SK-N-MC (cell line): ENCODE results near the gene FSD1L.

Experiments
- EZH2 ChIP-seq: fragments of 200-600 bp; sonication (generic); IDR thresholded peaks from one replicate; pipeline ENCODE4 v1.6.1; 2017; ENCODE audit warnings: antibody characterized with exemption
- POLR2AphosphoS5 ChIP-seq: IDR thresholded peaks from 2 replicates; pipeline ENCODE4 v1.6.1; 2012; ENCODE audit warnings: mild to moderate bottlenecking, low read depth, low read length, borderline replicate concordance

DNA sequence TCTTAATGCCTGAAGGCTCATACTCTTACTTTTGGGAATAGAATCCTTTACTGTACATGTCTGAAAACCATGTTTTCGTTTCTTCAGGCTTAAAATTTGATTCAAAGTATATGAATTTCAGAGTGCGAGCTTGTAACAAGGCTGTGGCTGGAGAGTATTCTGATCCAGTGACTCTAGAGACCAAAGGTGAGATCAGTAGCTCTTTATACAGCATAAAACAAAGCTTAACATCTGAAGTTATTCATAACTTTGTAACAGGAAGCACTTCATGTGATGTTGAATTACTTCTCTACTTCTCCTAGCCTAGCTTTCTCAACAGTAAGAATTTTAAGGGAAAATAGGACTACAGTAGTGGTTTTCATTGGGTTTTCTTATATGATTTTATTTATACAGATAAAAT is 60.7 kb downstream of the FSD1L start:
- TF ChIP-seq POLR2AphosphoS5 (no peak), EZH2 (no peak)
